Ovary (tissue), 3 donors: ENCODE results near the gene SLC5A12.

ENCODE experiments used
- CTCF ChIP-seq, 3 donors: fragments of 450-650 bp in 2 of 3; fragments of 200-600 bp in 1 of 3; IDR thresholded peaks; one replicate each; pipeline versions ENCODE4 v1.5.1 to v1.8.0; 2016 to 2022; ENCODE audit warnings: antibody characterized with exemption in 3 of 3, mild to moderate bottlenecking in 1 of 3
- POLR2A ChIP-seq: fragments of 450-650 bp; IDR thresholded peaks from one replicate; pipeline ENCODE4 v1.6.1; 2017; ENCODE audit warnings: antibody characterized with exemption, mild to moderate bottlenecking, moderate library complexity
- donor health status: DM: no; HTN: no; CAD: no.

GRCh38 chr11:26726960-26727359 is 5.1 kb upstream of the SLC5A12 start:
- TF ChIP-seq CTCF (IDR thresholded peaks at IDR 0.05) (no peak), POLR2A (no peak)
